H1 (cell line): Measurements from ENCODE around the gene WNT3A. TPM values are rescaled to one million over a fixed set of nuclear protein-coding genes. Genes with fewer than 3 reads are reported as not detected.

Source experiments
- CTCF ChIA-PET: fragments of 300-600 bp; sonication (Branson Sonifier 250); formaldehyde crosslinking; loops from one replicate; lab custom pipeline; 2021; ENCODE audit not compliant: partially characterized antibody; lab: Charles Lee
- POLR2A ChIA-PET: fragments of 300-600 bp; sonication (Branson Sonifier 250); formaldehyde crosslinking; loops from one replicate; lab custom pipeline; 2021; ENCODE audit warnings: inconsistent platforms; ENCODE audit not compliant: partially characterized antibody; lab: Charles Lee
- DNase-seq, 2 experiments: peaks; one replicate each; pipeline versions ENCODE4 v3.0.0 to v3.0.0-alpha.2; 2010 to 2022; ENCODE audit warnings: low spot score in 2 of 2, low read depth in 1 of 2, mixed read lengths in 1 of 2
- FAIRE-seq: peaks from 2 replicates; lab custom pipeline; 2011; peaks lifted over from hg19 to GRCh38; lab: Jason Lieb, UNC
- H2AFZ ChIP-seq: 2 replicates; pipeline ENCODE4 v1.8.1; 2012; ENCODE audit warnings: low read length, inconsistent platforms
- H2AK5ac ChIP-seq: 2 replicates; pipeline ENCODE4 v1.6.1; 2013; ENCODE audit warnings: low read depth, low read length
- H2BK120ac ChIP-seq: replicated peaks from 2 replicates; pipeline ENCODE3; 2013; ENCODE audit warnings: low read depth, low read length, inconsistent platforms
- H2BK12ac ChIP-seq: 2 replicates; pipeline ENCODE4 v1.6.1; 2013; ENCODE audit warnings: low read depth, low read length
- H2BK15ac ChIP-seq: 2 replicates; pipeline ENCODE4 v1.6.1; 2013; ENCODE audit warnings: low read length
- H2BK20ac ChIP-seq: 2 replicates; pipeline ENCODE4 v1.6.1; 2013; ENCODE audit warnings: low read length
- H2BK5ac ChIP-seq: 2 replicates; pipeline ENCODE4 v1.6.1; 2013; ENCODE audit warnings: low read depth, low read length
- H3K14ac ChIP-seq: 2 replicates; pipeline ENCODE4 v1.6.1; 2013; ENCODE audit warnings: inconsistent platforms; ENCODE audit not compliant: insufficient read length
- H3K18ac ChIP-seq: 2 replicates; pipeline ENCODE4 v1.6.1; 2013; ENCODE audit warnings: low read length; ENCODE audit errors: extremely low read depth
- H3K23ac ChIP-seq: 2 replicates; pipeline ENCODE4 v1.6.1; 2013; ENCODE audit warnings: inconsistent platforms; ENCODE audit not compliant: insufficient read length
- H3K23me2 ChIP-seq: 2 replicates; pipeline ENCODE4 v1.6.1; 2013; ENCODE audit warnings: low read depth, low read length
- H3K27ac ChIP-seq: 2 replicates; pipeline ENCODE4 v1.6.1; 2011; ENCODE audit warnings: low read depth, low read length, inconsistent platforms
- H3K27me3 ChIP-seq, 4 experiments: replicated peaks in 1 of 4; 1 replicate in 1 of 4; 2 replicates in 3 of 4; pipeline versions ENCODE4 v1.6.1 to v1.8.1; 2011 to 2013; ENCODE audit warnings: low read length in 3 of 4, mild to moderate bottlenecking in 3 of 4, inconsistent platforms in 2 of 4, mixed read lengths in 2 of 4, moderate library complexity in 1 of 4; ENCODE audit not compliant: control insufficient read depth in 3 of 4, insufficient read depth in 3 of 4; ENCODE audit errors: extremely low read depth in 1 of 4
- H3K36me3 ChIP-seq, 4 experiments: 2 replicates each; pipeline versions ENCODE4 v1.6.1 to v1.8.1; 2011 to 2013; ENCODE audit warnings: mild to moderate bottlenecking in 4 of 4, low read length in 3 of 4, moderate library complexity in 2 of 4, control low read depth in 1 of 4, inconsistent platforms in 1 of 4; ENCODE audit not compliant: insufficient read depth in 4 of 4, control insufficient read depth in 2 of 4
- H3K4ac ChIP-seq: replicated peaks from 2 replicates; pipeline ENCODE3; 2013; ENCODE audit warnings: low read length, low read depth, mixed read lengths, inconsistent platforms; ENCODE audit not compliant: insufficient read length
- H3K4me1 ChIP-seq, 4 experiments: replicated peaks in 1 of 4; 1 replicate in 1 of 4; 2 replicates in 3 of 4; pipeline versions ENCODE4 v1.6.1 to v1.8.1; 2011 to 2013; ENCODE audit warnings: low read length in 3 of 4, inconsistent platforms in 2 of 4, mixed read lengths in 1 of 4; ENCODE audit not compliant: insufficient read depth in 4 of 4, control insufficient read depth in 3 of 4
- H3K4me2 ChIP-seq, 2 experiments: 2 replicates each; pipeline versions ENCODE4 v1.6.1 to v1.8.1; 2011 to 2013; ENCODE audit warnings: low read depth in 2 of 2, low read length in 2 of 2, control low read depth in 1 of 2, inconsistent platforms in 1 of 2, mild to moderate bottlenecking in 1 of 2; ENCODE audit not compliant: insufficient read depth in 1 of 2
- H3K4me3 ChIP-seq, 4 experiments: fragments of 200-600, 300-600 bp in 1 of 4; sonication (generic), shearing (Covaris generic), sonication (Bioruptor Twin) in 1 of 4; 2 replicates each; pipeline versions ENCODE4 v1.5.1 to v1.8.1; 2011 to 2016; ENCODE audit warnings: low read length in 4 of 4, low read depth in 3 of 4, control low read depth in 2 of 4, inconsistent platforms in 2 of 4, mild to moderate bottlenecking in 2 of 4, mixed read lengths in 1 of 4, moderate library complexity in 1 of 4; ENCODE audit not compliant: insufficient read depth in 2 of 4; ENCODE audit errors: extremely low read depth in 1 of 4
- H3K56ac ChIP-seq: replicated peaks from 2 replicates; pipeline ENCODE3; 2013; ENCODE audit warnings: low read depth, mild to moderate bottlenecking, mixed read lengths, low read length, inconsistent platforms; ENCODE audit not compliant: insufficient read length
- H3K79me1 ChIP-seq: 2 replicates; pipeline ENCODE4 v1.6.1; 2013; ENCODE audit warnings: low read depth, low read length, control low read depth
- H3K79me2 ChIP-seq, 2 experiments: 2 replicates each; pipeline versions ENCODE4 v1.6.1 to v1.8.1; 2012 to 2013; ENCODE audit warnings: low read length in 2 of 2, mild to moderate bottlenecking in 2 of 2, inconsistent platforms in 1 of 2; ENCODE audit not compliant: insufficient read depth in 2 of 2, control insufficient read depth in 1 of 2
- H3K9ac ChIP-seq, 4 experiments: replicated peaks in 1 of 4; 1 replicate in 1 of 4; 2 replicates in 3 of 4; pipeline versions ENCODE4 v1.6.1 to v1.8.1; 2011 to 2013; ENCODE audit warnings: low read depth in 3 of 4, low read length in 3 of 4, control low read depth in 2 of 4, mild to moderate bottlenecking in 2 of 4, moderate library complexity in 2 of 4, inconsistent platforms in 1 of 4; ENCODE audit errors: extremely low read depth in 1 of 4
- H3K9me3 ChIP-seq, 2 experiments: 2 replicates each; pipeline versions ENCODE4 v1.6.1 to v1.8.1; 2012 to 2013; ENCODE audit warnings: mild to moderate bottlenecking in 2 of 2, moderate library complexity in 2 of 2, control low read depth in 1 of 2, inconsistent platforms in 1 of 2, low read depth in 1 of 2, low read length in 1 of 2, mixed read lengths in 1 of 2; ENCODE audit not compliant: insufficient read depth in 2 of 2
- H4K20me1 ChIP-seq, 2 experiments: replicated peaks in 1 of 2; 2 replicates each; pipeline versions ENCODE3 to v1.8.1; 2011 to 2013; ENCODE audit warnings: inconsistent platforms in 2 of 2, low read length in 2 of 2, mild to moderate bottlenecking in 1 of 2; ENCODE audit not compliant: insufficient read depth in 2 of 2, control insufficient read depth in 1 of 2
- H4K5ac ChIP-seq: 2 replicates; pipeline ENCODE4 v1.6.1; 2013; ENCODE audit warnings: low read length, low read depth, mixed read lengths, inconsistent platforms; ENCODE audit not compliant: insufficient read length
- H4K8ac ChIP-seq: 2 replicates; pipeline ENCODE4 v1.8.0; 2013; ENCODE audit warnings: mild to moderate bottlenecking, moderate library complexity, low read length, inconsistent platforms; ENCODE audit not compliant: insufficient read depth; ENCODE audit errors: extremely low read depth
- H4K91ac ChIP-seq: replicated peaks from 2 replicates; pipeline ENCODE3; 2013; ENCODE audit warnings: low read length, mixed read lengths, inconsistent platforms; ENCODE audit not compliant: insufficient read length
- E2F6 ChIP-seq: IDR thresholded peaks from 2 replicates; pipeline ENCODE4 v1.6.1; 2012; ENCODE audit warnings: inconsistent platforms
- WGBS, 2 experiments: shearing (Covaris generic) in 1 of 2; methylation state at CpG; one replicate each; pipeline versions ENCODE4 v1.1.6 to v1.1.7; 2013 to 2015; ENCODE audit warnings: low lambda C conversion rate in 2 of 2, mixed read lengths in 2 of 2, inconsistent platforms in 1 of 2, low coverage in 1 of 2, missing lambda C conversion rate in 1 of 2; ENCODE audit not compliant: insufficient replicate concordance in 2 of 2, insufficient coverage in 1 of 2, insufficient read length in 1 of 2; ENCODE audit errors: extremely low coverage in 1 of 2, missing lambda C conversion rate in 1 of 2; 5-methylcytosine and 5-hydroxymethylcytosine counted together
- polyA plus RNA-seq, 7 experiments: library from polyadenylated mRNA; depleted of rRNA in 3 of 7; stranded (reverse) in 5 of 7; unstranded in 2 of 7; fragments of >200 nt in 5 of 7; fragments of 200-250 nt in 2 of 7; gene quantifications; 1 replicate in 5 of 7; 2 replicates in 1 of 7; 4 replicates in 1 of 7; pipeline versions ENCODE4 v1.2.1 to v1.2.3, GENCODE V29; 2011 to 2013; ENCODE audit warnings: missing spikeins in 2 of 7, mixed read lengths in 2 of 7
- total RNA-seq: library from RNA; stranded (reverse); fragmentation: NEBNext Ultra II Directional; extraction: Animal tissue kit (Norgen Biotek cat#: 25700); gene quantifications from 2 replicates; pipeline ENCODE4 v1.2.1, GENCODE V29; 2021

The WNT3A gene
- total and polyA plus RNA-seq, 2 of the 8 experiments (the other 6 are each of a cell fraction or from before 2014, with no cell fraction given) = 0.08 to 0.19 TPM

- H2AFZ ChIP-seq = no peak overlapping the region
- no peak overlapping the region for H3K56ac ChIP-seq
- H3K4me2 ChIP-seq = no peak overlapping the region
- H3K23me2 ChIP-seq = no peaks in the 10 kb centered on the region
- H3K79me2 ChIP-seq = no peaks in the 10 kb centered on the region
- POLR2A ChIA-PET = no interaction called here
- no peak overlapping the region for H3K9ac ChIP-seq
- H4K5ac ChIP-seq = no peak overlapping the region
- no peak for DNase-seq
- H3K27me3 ChIP-seq = peaks cover 0 to 15% (median 10%) of the 10 kb centered on the region in 4 experiments; a peak in 5 of 7 replicates
- no peak overlapping the region for H3K4me3 ChIP-seq
- WGBS, 2 experiments = 77% methylated on average over 5 of the region's 5 CpGs; no CpG with 5 or more reads in 1 of the 2 experiments
- peaks cover 0 to 5% of the 10 kb centered on the region in 2 experiments for H4K20me1 ChIP-seq
- no peak overlapping the region for H2BK120ac ChIP-seq
- no peak overlapping the region for H2BK12ac ChIP-seq
- no peak overlapping the region for H4K8ac ChIP-seq
- H3K79me1 ChIP-seq = no peaks in the 10 kb centered on the region
- CTCF ChIA-PET = interaction anchor here (0.7 kb wide), 1 partner anchor 30 kb away, joined by 3 read pairs; no protein-coding TSS in a partner anchor
- no peak for FAIRE-seq
- H2AK5ac ChIP-seq = no peak overlapping the region
- no peak overlapping the region for H4K91ac ChIP-seq
- H2BK20ac ChIP-seq = no peak overlapping the region
- H2BK5ac ChIP-seq = no peak overlapping the region
- no peak overlapping the region for H3K14ac ChIP-seq
- H3K36me3 ChIP-seq = no peaks in the 10 kb centered on the region
- no peak overlapping the region for H3K23ac ChIP-seq
- no peak overlapping the region for H3K18ac ChIP-seq
- H2BK15ac ChIP-seq = no peak overlapping the region
- no peaks in the 10 kb centered on the region for H3K9me3 ChIP-seq
- H3K4me1 ChIP-seq = peaks cover 0 to 3% (median 2%) of the 10 kb centered on the region in 4 experiments; a peak in 3 of 7 replicates
- no peak overlapping the region for H3K27ac ChIP-seq
- no peak overlapping the region for H3K4ac ChIP-seq
- TF ChIP-seq E2F6 = no peak
Measured at GRCh38 chr1:228032041-228032440, 25.2 kb downstream of the WNT3A start.
